IMR-90 (cell line): ENCODE measurements around the gene NPY2R. TPM values are rescaled to one million over a fixed set of nuclear protein-coding genes. Genes with fewer than 3 reads are reported as not detected.

Experiments
- ATAC-seq: fragments of 200-7000 bp; cut with Tn5 transposase; 2 replicates; pipeline ENCODE4 v1.9.1; 2020; ENCODE audit warnings: low read depth, mild to moderate bottlenecking, moderate library complexity
- BruUV-seq: library from RNA; stranded (reverse); fragments of 400-500 nt; replicated peaks from 2 replicates; lab custom pipeline; 2021; lab: Mats Ljungman, UMichigan
- CTCF ChIA-PET: fragments of 300-600 bp; formaldehyde crosslinking; extraction: SDS; loops from one replicate; lab custom pipeline; 2021; ENCODE audit warnings: antibody characterized with exemption; lab: Yijun Ruan, JAX
- POLR2A ChIA-PET: fragments of 300-600 bp; sonication (Branson Sonifier 250); formaldehyde crosslinking; loops from one replicate; lab custom pipeline; 2022; ENCODE audit warnings: antibody characterized with exemption; ENCODE audit not compliant: unreplicated experiment; lab: Charles Lee
- DNase-seq: peaks from one replicate; pipeline ENCODE4 v3.0.0; 2013
- H2AFZ ChIP-seq: replicated peaks from 2 replicates; pipeline ENCODE3; 2013; ENCODE audit warnings: low read length, mild to moderate bottlenecking; ENCODE audit not compliant: poor library complexity
- H2AK5ac ChIP-seq: 2 replicates; pipeline ENCODE4 v1.6.1; 2013; ENCODE audit warnings: low read depth, low read length, inconsistent platforms
- H2AK9ac ChIP-seq: replicated peaks from 2 replicates; pipeline ENCODE3; 2013; ENCODE audit warnings: mild to moderate bottlenecking, low read depth, low read length, moderate library complexity; ENCODE audit not compliant: poor library complexity
- H2BK120ac ChIP-seq: 2 replicates; pipeline ENCODE4 v1.6.1; 2013; ENCODE audit warnings: low read depth, low read length, inconsistent platforms
- H2BK15ac ChIP-seq: 3 replicates; pipeline ENCODE4 v1.6.1; 2013; ENCODE audit warnings: low read depth, low read length, inconsistent platforms
- H2BK20ac ChIP-seq: 2 replicates; pipeline ENCODE4 v1.6.1; 2013; ENCODE audit warnings: low read depth, mild to moderate bottlenecking, inconsistent platforms, low read length, moderate library complexity
- H2BK5ac ChIP-seq: 2 replicates; pipeline ENCODE4 v1.6.1; 2013; ENCODE audit warnings: mild to moderate bottlenecking, low read depth, low read length, inconsistent platforms; ENCODE audit not compliant: poor library complexity, severe bottlenecking
- H3K14ac ChIP-seq: replicated peaks from 2 replicates; pipeline ENCODE4 v1.6.1; 2013; ENCODE audit warnings: low read depth, low read length, inconsistent platforms
- H3K18ac ChIP-seq: 2 replicates; pipeline ENCODE4 v1.6.1; 2013; ENCODE audit warnings: low read depth, low read length, control low read depth
- H3K23ac ChIP-seq: 2 replicates; pipeline ENCODE4 v1.6.1; 2013; ENCODE audit warnings: low read depth, low read length, inconsistent platforms
- H3K27ac ChIP-seq: 2 replicates; pipeline ENCODE4 v1.5.1; 2013; ENCODE audit warnings: mild to moderate bottlenecking, control low read depth, low read length; ENCODE audit not compliant: insufficient read depth
- H3K27me3 ChIP-seq: 2 replicates; pipeline ENCODE4 v1.6.1; 2013; ENCODE audit warnings: low read length; ENCODE audit not compliant: control insufficient read depth, insufficient read depth
- H3K36me3 ChIP-seq: 2 replicates; pipeline ENCODE4 v1.6.1; 2013; ENCODE audit warnings: low read length, mixed read lengths; ENCODE audit not compliant: control insufficient read depth, insufficient read depth
- H3K4ac ChIP-seq: 2 replicates; pipeline ENCODE4 v1.6.1; 2013; ENCODE audit warnings: low read depth, low read length, inconsistent platforms
- H3K4me1 ChIP-seq: 2 replicates; pipeline ENCODE4 v1.6.1; 2013; ENCODE audit warnings: low read length, mixed read lengths; ENCODE audit not compliant: control insufficient read depth, insufficient read depth
- H3K4me2 ChIP-seq: 2 replicates; pipeline ENCODE4 v1.6.1; 2013; ENCODE audit warnings: low read depth, mild to moderate bottlenecking, control low read depth, low read length, moderate library complexity
- H3K4me3 ChIP-seq: 2 replicates; pipeline ENCODE4 v1.5.1; 2013; ENCODE audit warnings: low read depth, mild to moderate bottlenecking, control low read depth, low read length, moderate library complexity; ENCODE audit not compliant: insufficient read depth
- H3K56ac ChIP-seq: 2 replicates; pipeline ENCODE4 v1.6.1; 2013; ENCODE audit warnings: low read length, inconsistent platforms; ENCODE audit not compliant: insufficient read depth; ENCODE audit errors: extremely low read depth
- H3K79me1 ChIP-seq, 2 experiments: 2 replicates each; pipeline ENCODE4 v1.6.1; 2013; ENCODE audit warnings: low read length in 2 of 2, inconsistent platforms in 1 of 2, low read depth in 1 of 2
- H3K9ac ChIP-seq: 2 replicates; pipeline ENCODE4 v1.6.1; 2013; ENCODE audit warnings: low read depth, low read length, control low read depth
- H3K9me1 ChIP-seq: 2 replicates; pipeline ENCODE4 v1.6.1; 2013; ENCODE audit warnings: low read length, inconsistent platforms; ENCODE audit not compliant: insufficient read depth
- H3K9me3 ChIP-seq: 2 replicates; pipeline ENCODE4 v1.6.1; 2013; ENCODE audit warnings: low read length; ENCODE audit not compliant: control insufficient read depth, insufficient read depth
- H4K20me1 ChIP-seq: 2 replicates; pipeline ENCODE4 v1.6.1; 2013; ENCODE audit warnings: low read length, inconsistent platforms; ENCODE audit not compliant: insufficient read depth
- H4K5ac ChIP-seq: 2 replicates; pipeline ENCODE4 v1.6.1; 2013; ENCODE audit warnings: mild to moderate bottlenecking, low read depth, low read length, control low read depth
- H4K8ac ChIP-seq, 2 experiments: 2 replicates each; pipeline ENCODE4 v1.6.1; 2013; ENCODE audit warnings: low read depth in 2 of 2, low read length in 2 of 2, control low read depth in 1 of 2, inconsistent platforms in 1 of 2
- H4K91ac ChIP-seq: 2 replicates; pipeline ENCODE4 v1.6.1; 2013; ENCODE audit warnings: low read depth, low read length, inconsistent platforms; ENCODE audit not compliant: insufficient read depth
- BHLHE40 ChIP-seq: fragments of 150-350 bp; IDR thresholded peaks from 2 replicates; pipeline ENCODE4 v1.6.1; 2016; ENCODE audit warnings: mild to moderate bottlenecking, low read depth, low read length
- WGBS, 2 experiments: methylation state at CpG; one replicate each; pipeline versions ENCODE4 v1.1.5 to v1.1.7; 2013; ENCODE audit warnings: missing lambda C conversion rate in 2 of 2; ENCODE audit not compliant: insufficient read length in 1 of 2; ENCODE audit errors: extremely low coverage in 2 of 2; 5-methylcytosine and 5-hydroxymethylcytosine counted together
- dilution Hi-C: fragments of 300-500 bp; cut with HindIII; formaldehyde crosslinking; loops from one replicate; pipeline ENCODE4 v1.14.3; 2018; ENCODE audit warnings: low sequenced_read_pairs; ENCODE audit not compliant: unreplicated experiment
- in situ Hi-C: fragments of 300-500 bp; cut with MboI; formaldehyde crosslinking; loops from 3 replicates; pipeline ENCODE4 v1.14.3; 2019; ENCODE audit warnings: low sequenced_read_pairs, inconsistent platforms, mixed read lengths
- intact Hi-C: fragments of 100-400 bp; cut with micrococcal nuclease; formaldehyde crosslinking; loops from 2 replicates; pipeline ENCODE4 v1.10.0; 2022
- polyA plus RNA-seq, 3 experiments: library from polyadenylated mRNA; depleted of rRNA; stranded (reverse); fragments of >200 nt; gene quantifications; 2 replicates each; pipeline ENCODE4 v1.2.3, GENCODE V29; 2012; ENCODE audit warnings: low replicate concordance in 1 of 3
- total RNA-seq: library from RNA; depleted of rRNA; stranded (reverse); fragments of >200 nt; gene quantifications from 2 replicates; pipeline ENCODE4 v1.2.3, GENCODE V29; 2012

NPY2R gene
- total and polyA plus RNA-seq, 2 of the 4 experiments (the other 2 are of a cell fraction), result not detected

GRCh38 chr4:155248002-155248896 lies 39.8 kb downstream of the NPY2R start:
- no peak for TF ChIP-seq BHLHE40
- Histone ChIP-seq H2BK20ac (no peak overlapping the region), H2BK5ac (no peak overlapping the region), H3K56ac (no peak overlapping the region), H2BK120ac (no peak overlapping the region), H3K4me3 (no peak overlapping the region), H3K27me3 (no peaks in the 10 kb centered on the region), H3K9me3 (no peaks in the 10 kb centered on the region), H2BK15ac (no peak overlapping the region), H2AK5ac (no peak overlapping the region), H3K36me3 (no peaks in the 10 kb centered on the region), H4K91ac (no peak overlapping the region), H4K20me1 (no peaks in the 10 kb centered on the region), H3K4me2 (no peak overlapping the region), H3K9me1 (no peaks in the 10 kb centered on the region), H3K18ac (no peak overlapping the region), H2AFZ (no peak overlapping the region), H4K5ac (no peak overlapping the region), H3K23ac (no peak overlapping the region), H3K9ac (no peak overlapping the region), H3K79me1 (no peaks in the 10 kb centered on the region), H3K4ac (no peak overlapping the region), H4K8ac (no peak overlapping the region), H3K4me1 (no peaks in the 10 kb centered on the region), H3K14ac (no peak overlapping the region), H2AK9ac (no peak overlapping the region), H3K27ac (no peak overlapping the region)
- ATAC-seq (no peak), DNase-seq (no peak)
- ChIA-PET POLR2A (no interaction called here), CTCF (no interaction called here)
- BruUV-seq, result no TSS peak
- in situ Hi-C loops (no loop called here), intact Hi-C loops (no loop called here), dilution Hi-C loops (no loop called here)
- no CpG with 5 or more reads among the region's 9 CpGs for WGBS, 2 experiments
